NCI-H774 (cell line): Measurements from ENCODE around the gene DSG4.
A peak's percentile ranks its signal among the peaks of the same experiment; 100 is the strongest.
"Not testable (repeated sequence)": the region's sequence is repeated elsewhere in the genome, so short reads cannot be mapped to it uniquely, and the experiment has no call there.

Experiments
- DNase-seq: peaks from one replicate; lab custom pipeline; 2025; lab: John Stamatoyannopoulos, UW

DSG4 gene

GRCh38 chr18:31376477-31376876, at the start of gene DSG4:
DSG4 (plus strand) TSS chr18:31376777; CDS start chr18:31376912, 135 bp downstream.
- DNase-seq: no peak

- no peak for DNase-seq
Measured at GRCh38 chr18:31329787-31330438, 46.7 kb upstream of the DSG4 start.

GRCh38 chr18:31343454-31343853, 33.1 kb upstream of the DSG4 start:
- no peak for DNase-seq

- DNase-seq: not testable (repeated sequence)
Measured at GRCh38 chr18:31353336-31353735, 23.2 kb upstream of the DSG4 start.

- no peak for DNase-seq
Measured at GRCh38 chr18:31354990-31355389, 21.6 kb upstream of the DSG4 start.

- DNase-seq: no peak
Measured at GRCh38 chr18:31356025-31356424, 20.6 kb upstream of the DSG4 start.

- no peak for DNase-seq
Measured at GRCh38 chr18:31364190-31364589, 12.4 kb upstream of the DSG4 start.

GRCh38 chr18:31369478-31369877, 7.1 kb upstream of the DSG4 start:
- DNase-seq: no peak

- DNase-seq: no peak
Measured at GRCh38 chr18:31371989-31372388, 4.6 kb upstream of the DSG4 start.

- DNase-seq: no peak
Measured at GRCh38 chr18:31373641-31374040, 2.9 kb upstream of the DSG4 start.

- DNase-seq: no peak
Measured at GRCh38 chr18:31380912-31381311, 4.3 kb downstream of the DSG4 start.

- no peak for DNase-seq
Measured at GRCh38 chr18:31382107-31382506, 5.5 kb downstream of the DSG4 start.

- DNase-seq: no peak
Measured at GRCh38 chr18:31386741-31387140, 10.2 kb downstream of the DSG4 start.

- no peak for DNase-seq
Measured at GRCh38 chr18:31393286-31393685, 16.7 kb downstream of the DSG4 start.

GRCh38 chr18:31396796-31397612, 20.4 kb downstream of the DSG4 start:
- DNase-seq: no peak

- DNase-seq: no peak
Measured at GRCh38 chr18:31398191-31398590, 21.6 kb downstream of the DSG4 start.

- DNase-seq: no peak
Measured at GRCh38 chr18:31399306-31400032, 22.9 kb downstream of the DSG4 start.

- peak; percentile 27 for DNase-seq
Measured at GRCh38 chr18:31401156-31402025, 24.8 kb downstream of the DSG4 start.

GRCh38 chr18:31402026-31402373, 25.4 kb downstream of the DSG4 start:
- DNase-seq: peak; percentile 15

GRCh38 chr18:31403409-31403808, 26.8 kb downstream of the DSG4 start:
- DNase-seq: no peak

GRCh38 chr18:31407649-31408048, 31.1 kb downstream of the DSG4 start:
- no peak for DNase-seq

GRCh38 chr18:31409276-31409675, 32.7 kb downstream of the DSG4 start:
- DNase-seq: no peak
